GM12892 (cell line): ENCODE results near the gene KIAA0753.

Experiments
- POLR2A ChIP-seq: IDR thresholded peaks from 2 replicates; pipeline ENCODE4 v1.6.1; 2011; ENCODE audit warnings: low read depth, low read length, control low read depth
- POLR2AphosphoS5 ChIP-seq: IDR thresholded peaks from 2 replicates; pipeline ENCODE4 v1.6.1; 2011; ENCODE audit warnings: low read depth, low read length, control low read depth

- TF ChIP-seq POLR2A (no peak), POLR2AphosphoS5 (no peak)
These were observed 44.4 kb downstream of the KIAA0753 start for GRCh38 chr17:6596081-6596480.
